B cell (primary cell): Measurements from ENCODE around the gene ERCC3. TPM values are rescaled to one million over a fixed set of nuclear protein-coding genes. Genes with fewer than 3 reads are reported as not detected.

Experiments
- ATAC-seq: fragments of 200-7000 bp; cut with Tn5 transposase; one replicate; pipeline ENCODE4 v1.10.0; 2021; ENCODE audit warnings: low read depth, mild to moderate bottlenecking, moderate number of reproducible peaks, moderate library complexity
- CTCF ChIA-PET: fragments of 350-600 bp; sonication (Branson Sonifier 250); formaldehyde crosslinking; loops from one replicate; lab custom pipeline; 2021; ENCODE audit warnings: antibody characterized with exemption, inconsistent platforms; lab: Charles Lee
- POLR2A ChIA-PET: fragments of 350-600 bp; sonication (Branson Sonifier 250); formaldehyde crosslinking; loops from one replicate; lab custom pipeline; 2021; ENCODE audit warnings: antibody characterized with exemption; lab: Charles Lee
- DNase-seq: peaks from one replicate; pipeline ENCODE4 v3.0.0; 2013
- H2AFZ ChIP-seq: 2 replicates; pipeline ENCODE4 v1.6.1; 2012; ENCODE audit warnings: mild to moderate bottlenecking, low read depth, low read length; ENCODE audit not compliant: insufficient read depth, poor library complexity, severe bottlenecking
- H3K27ac ChIP-seq, 2 donors: 1 replicate in 1 of 2; 2 replicates in 1 of 2; pipeline ENCODE4 v1.5.1; 2012 to 2013; ENCODE audit warnings: low read length in 2 of 2, mild to moderate bottlenecking in 2 of 2, moderate library complexity in 1 of 2
- H3K27me3 ChIP-seq, 4 experiments: fragments of 200-600 bp in 1 of 4; sonication (generic) in 1 of 4; replicated peaks in 1 of 4; 1 replicate in 2 of 4; 2 replicates in 2 of 4; pipeline versions ENCODE4 v1.6.1 to v1.7.0; 2013 to 2016; ENCODE audit warnings: low read length in 3 of 4, mild to moderate bottlenecking in 2 of 4, mixed read lengths in 1 of 4, moderate library complexity in 1 of 4; ENCODE audit not compliant: insufficient read depth in 4 of 4, control insufficient read depth in 3 of 4; ENCODE audit errors: control extremely low read depth in 1 of 4
- H3K36me3 ChIP-seq, 2 experiments: replicated peaks in 1 of 2; 1 replicate in 1 of 2; 2 replicates in 1 of 2; pipeline versions ENCODE4 v1.6.1 to v1.7.1; 2013; ENCODE audit warnings: low read length in 1 of 2; ENCODE audit not compliant: insufficient read depth in 2 of 2, control insufficient read depth in 1 of 2; ENCODE audit errors: control extremely low read depth in 1 of 2, extremely low read depth in 1 of 2
- H3K4me1 ChIP-seq, 2 donors: fragments of 200-600 bp in 1 of 2; sonication (generic) in 1 of 2; 1 replicate in 1 of 2; 2 replicates in 1 of 2; pipeline versions ENCODE4 v1.5.1 to v1.6.1; 2013 to 2017; ENCODE audit warnings: low read length in 2 of 2; ENCODE audit not compliant: control insufficient read depth in 2 of 2, insufficient read depth in 2 of 2
- H3K4me2 ChIP-seq: replicated peaks from 2 replicates; pipeline ENCODE3; 2012; ENCODE audit warnings: mild to moderate bottlenecking, low read depth, low read length; ENCODE audit not compliant: poor library complexity, severe bottlenecking
- H3K4me3 ChIP-seq, 5 experiments: fragments of 200-600 bp in 1 of 5; sonication (generic) in 1 of 5; 1 replicate in 3 of 5; 2 replicates in 2 of 5; pipeline versions ENCODE4 v1.5.1 to v1.7.0; 2011 to 2016; ENCODE audit warnings: low read length in 4 of 5, mild to moderate bottlenecking in 4 of 5, low read depth in 2 of 5, control low read depth in 1 of 5, moderate library complexity in 1 of 5; ENCODE audit not compliant: insufficient read depth in 1 of 5; ENCODE audit errors: control extremely low read depth in 1 of 5, extremely low read depth in 1 of 5
- H3K79me2 ChIP-seq: fragments of 200-600 bp; sonication (generic); one replicate; pipeline ENCODE4 v1.6.0; 2016; ENCODE audit warnings: low read length; ENCODE audit not compliant: control insufficient read depth, insufficient read depth
- H3K9ac ChIP-seq: fragments of 200-600 bp; sonication (generic); 2 replicates; pipeline ENCODE4 v1.6.1; 2017; ENCODE audit warnings: mild to moderate bottlenecking, low read length, moderate library complexity
- H3K9me3 ChIP-seq, 3 donors: one replicate each; pipeline versions ENCODE4 v1.6.1 to v1.7.1; 2013; ENCODE audit warnings: low read length in 2 of 3; ENCODE audit not compliant: control insufficient read depth in 2 of 3, insufficient read depth in 1 of 3; ENCODE audit errors: control extremely low read depth in 1 of 3
- H4K20me1 ChIP-seq: 2 replicates; pipeline ENCODE4 v1.6.0; 2012; ENCODE audit warnings: mild to moderate bottlenecking, low read length; ENCODE audit not compliant: insufficient read depth, control insufficient read depth, poor library complexity, severe bottlenecking
- H3K27ac Mint-ChIP-seq: one replicate; pipeline ENCODE4 v1.8.0; 2021; ENCODE audit warnings: mixed read lengths
- H3K27me3 Mint-ChIP-seq: one replicate; pipeline ENCODE4 v1.8.0; 2021; ENCODE audit warnings: mixed read lengths
- H3K4me1 Mint-ChIP-seq: one replicate; pipeline ENCODE4 v1.8.0; 2021; ENCODE audit warnings: mixed read lengths
- H3K4me3 Mint-ChIP-seq: one replicate; pipeline ENCODE4 v1.8.0; 2021; ENCODE audit warnings: mixed read lengths
- H3K9me3 Mint-ChIP-seq: one replicate; pipeline ENCODE4 v1.8.0; 2022; ENCODE audit warnings: mixed read lengths; ENCODE audit not compliant: insufficient read depth
- CTCF ChIP-seq: fragments of 200-600 bp; IDR thresholded peaks from one replicate; pipeline ENCODE4 v1.8.0; 2022; ENCODE audit warnings: antibody characterized with exemption, mild to moderate bottlenecking
- EZH2 ChIP-seq: IDR thresholded peaks from 2 replicates; pipeline ENCODE4 v1.6.1; 2012; ENCODE audit warnings: borderline replicate concordance, low read depth, mild to moderate bottlenecking, moderate library complexity, low read length; ENCODE audit not compliant: insufficient read depth, poor library complexity, severe bottlenecking
- whole genome bisulfite sequencing: methylation state at CpG from one replicate; pipeline ENCODE4 v1.1.5; 2013; ENCODE audit warnings: missing lambda C conversion rate; ENCODE audit not compliant: insufficient coverage; 5-methylcytosine and 5-hydroxymethylcytosine counted together
- intact Hi-C: fragments of 100-400 bp; cut with micrococcal nuclease; formaldehyde crosslinking; loops from one replicate; pipeline ENCODE4 v1.10.0; 2022
- polyA plus RNA-seq: library from polyadenylated mRNA; depleted of rRNA; stranded (reverse); fragments of >200 nt; gene quantifications from 2 replicates; pipeline ENCODE4 v1.2.3, GENCODE V29; 2012
- total RNA-seq, 2 donors: library from RNA; stranded (reverse); fragments of 120-200 nt in 1 of 2; gene quantifications; 1 replicate in 1 of 2; 2 replicates in 1 of 2; pipeline versions ENCODE4 v1.2.3 to v1.2.4, GENCODE V29; 2013 to 2022

The ERCC3 gene
- total and polyA plus RNA-seq, 2 donors (not counting 1 experiment from before 2014, with no cell fraction given), result 74.4 to 79.3 TPM

GRCh38 chr2:127270663-127271062, 23.3 kb downstream of the ERCC3 start:
- no peaks in the 10 kb centered on the region for H3K4me1 Mint-ChIP-seq
- Histone ChIP-seq H4K20me1 (no peaks in the 10 kb centered on the region), H3K4me2 (no peak overlapping the region), H3K27ac (no peak overlapping the region), H3K4me1 (no peaks in the 10 kb centered on the region), H3K4me3 (no peak overlapping the region), H3K27me3 (no peaks in the 10 kb centered on the region), H3K9ac (no peak overlapping the region), H3K36me3 (peaks cover 12 to 72% of the 10 kb centered on the region in 2 experiments), H3K9me3 (no peaks in the 10 kb centered on the region), H3K79me2 (no peaks in the 10 kb centered on the region), H2AFZ (no peak overlapping the region)
- DNase-seq (no peak), ATAC-seq (no peak)
- no peaks in the 10 kb centered on the region for H3K9me3 Mint-ChIP-seq
- 99% methylated on average over 5 of the region's 5 CpGs for WGBS
- no peak overlapping the region for H3K27ac Mint-ChIP-seq
- TF ChIP-seq EZH2 (no peak), CTCF (no peak)
- H3K4me3 Mint-ChIP-seq, result no peak overlapping the region
- CTCF ChIA-PET, result interaction anchor here (0.8 kb wide), 1 partner anchor 209 kb away, joined by 4 read pairs; no protein-coding TSS in a partner anchor
- intact Hi-C loops, result no loop called here
- H3K27me3 Mint-ChIP-seq, result no peaks in the 10 kb centered on the region
- POLR2A ChIA-PET, result no interaction called here

- Histone ChIP-seq H3K9me3 (no peaks in the 10 kb centered on the region), H3K4me1 (no peaks in the 10 kb centered on the region), H3K27ac (no peak overlapping the region), H3K4me2 (no peak overlapping the region), H4K20me1 (no peaks in the 10 kb centered on the region), H2AFZ (no peak overlapping the region), H3K27me3 (no peaks in the 10 kb centered on the region), H3K9ac (no peak overlapping the region), H3K79me2 (no peaks in the 10 kb centered on the region), H3K36me3 (peaks cover 5 to 44% of the 10 kb centered on the region in 2 experiments), H3K4me3 (no peak overlapping the region)
- Mint-ChIP-seq H3K4me3 (no peak overlapping the region), H3K27me3 (no peaks in the 10 kb centered on the region), H3K9me3 (no peaks in the 10 kb centered on the region), H3K27ac (no peak overlapping the region), H3K4me1 (no peaks in the 10 kb centered on the region)
- ATAC-seq (no peak), DNase-seq (no peak)
- intact Hi-C loops, result no loop called here
- no peak for TF ChIP-seq CTCF
- TF ChIP-seq EZH2, result no peak
- ChIA-PET CTCF (no interaction called here), POLR2A (no interaction called here)
- WGBS, result 98% methylated on average over 6 of the region's 8 CpGs
Observed at GRCh38 chr2:127261804-127262406, 32.0 kb downstream of the ERCC3 start.
